CD4-positive, alpha-beta T cell treated with Interleukin-2 at 100 ng/mL for 4 hours (primary cell): ENCODE data around the gene SPATA46.

Experiments
- DNase-seq: peaks from one replicate; pipeline ENCODE4 v3.0.0-alpha.2; 2020; ENCODE audit warnings: low spot score

SPATA46 gene

GRCh38 chr1:162373541-162374260, 3.0 kb downstream of the SPATA46 start:
- DNase-seq: no peak

GRCh38 chr1:162373072-162373427, 3.6 kb downstream of the SPATA46 start:
- no peak for DNase-seq

GRCh38 chr1:162372159-162373071, 4.2 kb downstream of the SPATA46 start:
- no peak for DNase-seq

- no peak for DNase-seq
Observed at GRCh38 chr1:162371611-162372010, 5.0 kb downstream of the SPATA46 start.

- no peak for DNase-seq
Observed at GRCh38 chr1:162370721-162371120, 5.9 kb downstream of the SPATA46 start.

- DNase-seq: no peak
Observed at GRCh38 chr1:162370161-162370560, 6.5 kb downstream of the SPATA46 start.

- no peak for DNase-seq
Observed at GRCh38 chr1:162369571-162369970, 7.1 kb downstream of the SPATA46 start.

GRCh38 chr1:162368451-162368850, 8.2 kb downstream of the SPATA46 start:
- DNase-seq: no peak

- DNase-seq: no peak
Observed at GRCh38 chr1:162367772-162368171, 8.9 kb downstream of the SPATA46 start.

- DNase-seq: no peak
Observed at GRCh38 chr1:162367073-162367472, 9.6 kb downstream of the SPATA46 start.

GRCh38 chr1:162366671-162367070, 10.0 kb downstream of the SPATA46 start:
- DNase-seq: no peak

GRCh38 chr1:162366149-162366548, 10.5 kb downstream of the SPATA46 start:
- no peak for DNase-seq

- DNase-seq: no peak
Observed at GRCh38 chr1:162365284-162366020, 11.2 kb downstream of the SPATA46 start.

GRCh38 chr1:162364498-162364897, 12.2 kb downstream of the SPATA46 start:
- DNase-seq: no peak

- DNase-seq: no peak
Observed at GRCh38 chr1:162363823-162364222, 12.8 kb downstream of the SPATA46 start.

GRCh38 chr1:162361349-162361748, 15.3 kb downstream of the SPATA46 start:
- DNase-seq: no peak

- DNase-seq: no peak
Observed at GRCh38 chr1:162360874-162361260, 15.8 kb downstream of the SPATA46 start.

GRCh38 chr1:162360237-162360873, 16.3 kb downstream of the SPATA46 start:
- no peak for DNase-seq

GRCh38 chr1:162359523-162360236, 17.0 kb downstream of the SPATA46 start:
- no peak for DNase-seq

- no peak for DNase-seq
Observed at GRCh38 chr1:162358928-162359327, 17.7 kb downstream of the SPATA46 start.

GRCh38 chr1:162357681-162358266, 18.9 kb downstream of the SPATA46 start:
- peak; percentile 8 for DNase-seq
